Heart left ventricle (tissue), 16 donors: Measurements from ENCODE around the gene TNIK. TPM values are rescaled to one million over a fixed set of nuclear protein-coding genes. Genes with fewer than 3 reads are reported as not detected.

ENCODE experiments used
- ATAC-seq, 4 donors: fragments of 200-7000 bp; cut with Tn5 transposase; one replicate each; pipeline ENCODE4 v1.9.1; 2020 to 2022; ENCODE audit warnings: moderate library complexity in 4 of 4, mild to moderate bottlenecking in 3 of 4, moderate number of reproducible peaks in 1 of 4
- DNase-seq, 5 donors: peaks; one replicate each; pipeline ENCODE4 v3.0.0-alpha.2; 2020
- H3K27ac ChIP-seq, 12 donors: fragments of 200-600 bp; sonication (generic) in 4 of 12; one replicate each; pipeline versions ENCODE4 v1.5.0 to v1.8.0; 2016 to 2022; ENCODE audit warnings: mild to moderate bottlenecking in 2 of 12
- H3K27me3 ChIP-seq, 9 donors: fragments of 200-600 bp; sonication (generic) in 2 of 9; one replicate each; pipeline versions ENCODE4 v1.5.1 to v1.8.0; 2016 to 2022; ENCODE audit warnings: mild to moderate bottlenecking in 3 of 9
- H3K36me3 ChIP-seq, 9 donors: fragments of 200-600 bp; sonication (generic) in 2 of 9; one replicate each; pipeline versions ENCODE4 v1.5.0 to v1.8.0; 2018 to 2022; ENCODE audit warnings: mild to moderate bottlenecking in 2 of 9
- H3K4me1 ChIP-seq, 12 donors: fragments of 200-600 bp; sonication (generic) in 4 of 12; one replicate each; pipeline versions ENCODE4 v1.5.0 to v1.8.0; 2016 to 2022; ENCODE audit warnings: mild to moderate bottlenecking in 3 of 12
- H3K4me3 ChIP-seq, 12 donors: fragments of 200-600 bp; sonication (generic) in 4 of 12; one replicate each; pipeline versions ENCODE4 v1.5.0 to v1.8.0; 2017 to 2022; ENCODE audit warnings: mild to moderate bottlenecking in 9 of 12, moderate library complexity in 4 of 12
- H3K9me3 ChIP-seq, 12 donors: fragments of 200-600 bp; sonication (generic) in 4 of 12; one replicate each; pipeline versions ENCODE4 v1.5.0 to v1.8.0; 2016 to 2022; ENCODE audit warnings: mild to moderate bottlenecking in 1 of 12
- CTCF ChIP-seq, 12 donors: fragments of 200-600 bp; sonication (generic) in 4 of 12; IDR thresholded peaks; one replicate each; pipeline versions ENCODE4 v1.5.0 to v1.8.0; 2018 to 2022; ENCODE audit warnings: antibody characterized with exemption in 12 of 12, mild to moderate bottlenecking in 5 of 12
- POLR2A ChIP-seq, 2 donors: fragments of 450-650 bp; IDR thresholded peaks; one replicate each; pipeline ENCODE4 v1.6.1; 2017; ENCODE audit warnings: antibody characterized with exemption in 2 of 2, mild to moderate bottlenecking in 2 of 2, moderate library complexity in 2 of 2
- WGBS, 4 donors: extraction: QIAGEN DNeasy Blood & Tissue Kit in 2 of 4; methylation state at CpG; one replicate each; pipeline versions ENCODE4 v1.1.5 to v1.1.7; 2013 to 2018; 5-methylcytosine and 5-hydroxymethylcytosine counted together
- intact Hi-C, 10 donors: fragments of 100-400 bp; cut with DNase I; formaldehyde crosslinking; loops; one replicate each; pipeline versions ENCODE4 v1.11.1 to v1.14.2; 2022
- polyA plus RNA-seq, 2 donors: library from polyadenylated mRNA; stranded (reverse); fragments of 200-250 nt; gene quantifications; one replicate each; pipeline ENCODE4 v1.2.3, GENCODE V29; 2013
- total RNA-seq, 9 donors: library from RNA; depleted of rRNA in 2 of 9; stranded (reverse); fragments of >200 nt in 2 of 9; fragmentation: NEBNext Ultra II Directional in 3 of 9; extraction: Animal tissue kit (Norgen Biotek cat#: 25700) in 3 of 9; gene quantifications; one replicate each; pipeline versions ENCODE4 v1.1.0 to v1.2.4, GENCODE V29; 2016 to 2023
- donor health status: ischemic (EF 13 %, LVEDD 7.1; RV severe dilation, severe dysfunction).
- donor health status: healthy with polysubstance abuse.
- donor health status: DM: no; HTN: yes; CAD: no.
- donor health status: DM: no; HTN: no; CAD: no.
- donor health status: ischemic (EF 25% LVEDD 6.9; RV normal size, moderate dysfunction).
- donor health status: ischemic (EF 25% LVEDD 5.7; RV mildly dilated, moderate dysfunction).
- donor health status: healthy.
- donor health status: DM: yes; HTN: yes; CAD: no.
- donor health status: ischemic (EF 35%, LVEDD 5.7; RV mildly dilated, moderate dysfunction).
- donor health status: nonischemic (EF 11% LVEDD 7.7; RV severe dilation, severe dysfunction).
- donor health status: DM: yes; HTN: yes; CAD: no.
- donor health status: PGD.
- donor health status: ischemic (EF 29% LVEDD 5.4; RV normal size, mild dysfunction).
- donor health status: nonischemic (EF 23%, LVEDD 6.1; RV moderate dilation, normal function).

The TNIK gene
- total and polyA plus RNA-seq, 11 donors, result 12.3 to 51.6 (median 32.4) TPM

GRCh38 chr3:171317171-171317570 is 143.0 kb downstream of the TNIK start:
- no peaks in the 10 kb centered on the region for H3K36me3 ChIP-seq
- H3K9me3 ChIP-seq, result no peaks in the 10 kb centered on the region
- ATAC-seq (peak; percentile 82 to 91 (median 85)), DNase-seq (peak in 4 of 5 donors; percentile 75 to 83 (median 80))
- H3K27me3 ChIP-seq, result no peaks in the 10 kb centered on the region
- H3K27ac ChIP-seq, result peak overlapping the region in 2 of 12 donors; percentile 11 to 36
- peaks cover 0 to 30% (median 23%) of the 10 kb centered on the region in 12 donors for H3K4me1 ChIP-seq
- no peak overlapping the region for H3K4me3 ChIP-seq
- intact Hi-C loops, result loop anchor here in 6 of 10 donors (5.0 to 10.0 kb wide), 4 partner anchors 122 to 248 kb away; no protein-coding TSS in a partner anchor
- TF ChIP-seq CTCF (IDR thresholded peaks at IDR 0.05), result peak in 1 of 12 donors; percentile 25
- no peak for TF ChIP-seq POLR2A (IDR thresholded peaks at IDR 0.05)
- WGBS, 4 donors, result 57 to 65% (median 63%) methylated on average over 2 of the region's 2 CpGs

- 90 to 96% (median 95%) methylated on average over 4 of the region's 4 CpGs for WGBS, 4 donors
- DNase-seq (no peak), ATAC-seq (no peak)
- H3K9me3 ChIP-seq, result no peaks in the 10 kb centered on the region
- H3K27me3 ChIP-seq, result no peaks in the 10 kb centered on the region
- H3K4me1 ChIP-seq, result peaks cover 0 to 22% (median 14%) of the 10 kb centered on the region in 12 donors
- intact Hi-C loops, result loop anchor here in 6 of 10 donors (5.0 to 10.0 kb wide), 4 partner anchors 121 to 249 kb away; no protein-coding TSS in a partner anchor
- no peak overlapping the region for H3K27ac ChIP-seq
- no peak overlapping the region for H3K4me3 ChIP-seq
- H3K36me3 ChIP-seq, result no peaks in the 10 kb centered on the region
- TF ChIP-seq CTCF (IDR thresholded peaks at IDR 0.05) (no peak), POLR2A (IDR thresholded peaks at IDR 0.05) (no peak)
Observed at GRCh38 chr3:171315919-171316318, 144.3 kb downstream of the TNIK start.

- Histone ChIP-seq H3K27ac (no peak overlapping the region), H3K4me1 (peaks cover 0 to 23% (median 8%) of the 10 kb centered on the region in 12 donors), H3K36me3 (no peaks in the 10 kb centered on the region), H3K9me3 (no peaks in the 10 kb centered on the region), H3K4me3 (no peak overlapping the region), H3K27me3 (no peaks in the 10 kb centered on the region)
- DNase-seq (no peak), ATAC-seq (no peak)
- intact Hi-C loops, result loop anchor here in 6 of 10 donors (5.0 to 10.0 kb wide), 4 partner anchors 120 to 250 kb away; no protein-coding TSS in a partner anchor
- WGBS, 4 donors, result 74 to 91% (median 89%) methylated on average over 2 of the region's 2 CpGs
- TF ChIP-seq CTCF (IDR thresholded peaks at IDR 0.05) (no peak), POLR2A (IDR thresholded peaks at IDR 0.05) (no peak)
Observed at GRCh38 chr3:171315101-171315500, 145.1 kb downstream of the TNIK start.

DNA sequence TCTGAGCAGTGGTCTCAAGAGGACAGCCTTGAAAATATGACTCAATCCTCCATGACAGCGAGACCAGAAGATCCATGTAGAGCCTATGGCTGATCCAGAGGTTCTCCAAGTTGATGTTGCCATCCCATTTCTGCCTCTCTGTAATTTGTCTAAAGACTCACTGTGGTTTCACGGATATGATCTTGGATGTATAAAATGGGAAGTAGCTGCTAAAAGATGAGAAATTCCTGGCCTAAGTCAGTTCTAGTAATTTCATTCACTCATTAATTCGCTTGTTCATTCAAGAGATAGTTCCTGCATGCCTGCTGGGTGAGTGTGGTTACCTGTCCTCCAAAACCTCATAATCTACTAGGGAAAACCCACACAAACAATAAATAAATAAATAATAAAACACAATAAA is 145.9 kb downstream of the TNIK start:
- Histone ChIP-seq H3K4me3 (no peak overlapping the region), H3K9me3 (no peaks in the 10 kb centered on the region), H3K4me1 (peaks cover 0 to 26% (median 6%) of the 10 kb centered on the region in 12 donors), H3K27me3 (no peaks in the 10 kb centered on the region), H3K36me3 (no peaks in the 10 kb centered on the region), H3K27ac (no peak overlapping the region)
- DNase-seq, result no peak
- 87 to 96% (median 92%) methylated on average over 3 of the region's 3 CpGs for WGBS, 4 donors
- intact Hi-C loops, result loop anchor here in 6 of 10 donors (5.0 to 10.0 kb wide), 5 partner anchors 112 to 250 kb away; no protein-coding TSS in a partner anchor
- no peak for ATAC-seq
- TF ChIP-seq POLR2A (IDR thresholded peaks at IDR 0.05) (no peak), CTCF (IDR thresholded peaks at IDR 0.05) (no peak)
